Right renal pelvis (tissue), 4 donors: ENCODE data around the gene CEMIP. TPM values are rescaled to one million over a fixed set of nuclear protein-coding genes. Genes with fewer than 3 reads are reported as not detected.

Experiments used
- DNase-seq, 4 donors: peaks; one replicate each; pipeline ENCODE4 v3.0.0-alpha.2; 2013; ENCODE audit warnings: low read depth in 4 of 4, low spot score in 3 of 4, missing footprints in 1 of 4
- polyA plus RNA-seq, 4 donors: library from polyadenylated mRNA; unstranded; fragments of 120-200 nt; gene quantifications; one replicate each; pipeline ENCODE4 v1.2.1, GENCODE V29; 2013; ENCODE audit not compliant: insufficient read length in 4 of 4

The CEMIP gene, protein sequence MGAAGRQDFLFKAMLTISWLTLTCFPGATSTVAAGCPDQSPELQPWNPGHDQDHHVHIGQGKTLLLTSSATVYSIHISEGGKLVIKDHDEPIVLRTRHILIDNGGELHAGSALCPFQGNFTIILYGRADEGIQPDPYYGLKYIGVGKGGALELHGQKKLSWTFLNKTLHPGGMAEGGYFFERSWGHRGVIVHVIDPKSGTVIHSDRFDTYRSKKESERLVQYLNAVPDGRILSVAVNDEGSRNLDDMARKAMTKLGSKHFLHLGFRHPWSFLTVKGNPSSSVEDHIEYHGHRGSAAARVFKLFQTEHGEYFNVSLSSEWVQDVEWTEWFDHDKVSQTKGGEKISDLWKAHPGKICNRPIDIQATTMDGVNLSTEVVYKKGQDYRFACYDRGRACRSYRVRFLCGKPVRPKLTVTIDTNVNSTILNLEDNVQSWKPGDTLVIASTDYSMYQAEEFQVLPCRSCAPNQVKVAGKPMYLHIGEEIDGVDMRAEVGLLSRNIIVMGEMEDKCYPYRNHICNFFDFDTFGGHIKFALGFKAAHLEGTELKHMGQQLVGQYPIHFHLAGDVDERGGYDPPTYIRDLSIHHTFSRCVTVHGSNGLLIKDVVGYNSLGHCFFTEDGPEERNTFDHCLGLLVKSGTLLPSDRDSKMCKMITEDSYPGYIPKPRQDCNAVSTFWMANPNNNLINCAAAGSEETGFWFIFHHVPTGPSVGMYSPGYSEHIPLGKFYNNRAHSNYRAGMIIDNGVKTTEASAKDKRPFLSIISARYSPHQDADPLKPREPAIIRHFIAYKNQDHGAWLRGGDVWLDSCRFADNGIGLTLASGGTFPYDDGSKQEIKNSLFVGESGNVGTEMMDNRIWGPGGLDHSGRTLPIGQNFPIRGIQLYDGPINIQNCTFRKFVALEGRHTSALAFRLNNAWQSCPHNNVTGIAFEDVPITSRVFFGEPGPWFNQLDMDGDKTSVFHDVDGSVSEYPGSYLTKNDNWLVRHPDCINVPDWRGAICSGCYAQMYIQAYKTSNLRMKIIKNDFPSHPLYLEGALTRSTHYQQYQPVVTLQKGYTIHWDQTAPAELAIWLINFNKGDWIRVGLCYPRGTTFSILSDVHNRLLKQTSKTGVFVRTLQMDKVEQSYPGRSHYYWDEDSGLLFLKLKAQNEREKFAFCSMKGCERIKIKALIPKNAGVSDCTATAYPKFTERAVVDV (N-terminal part only)
- polyA plus RNA-seq: 1 to 10 TPM; 1.6 to 4.0 (median 3.0) TPM

DNA sequence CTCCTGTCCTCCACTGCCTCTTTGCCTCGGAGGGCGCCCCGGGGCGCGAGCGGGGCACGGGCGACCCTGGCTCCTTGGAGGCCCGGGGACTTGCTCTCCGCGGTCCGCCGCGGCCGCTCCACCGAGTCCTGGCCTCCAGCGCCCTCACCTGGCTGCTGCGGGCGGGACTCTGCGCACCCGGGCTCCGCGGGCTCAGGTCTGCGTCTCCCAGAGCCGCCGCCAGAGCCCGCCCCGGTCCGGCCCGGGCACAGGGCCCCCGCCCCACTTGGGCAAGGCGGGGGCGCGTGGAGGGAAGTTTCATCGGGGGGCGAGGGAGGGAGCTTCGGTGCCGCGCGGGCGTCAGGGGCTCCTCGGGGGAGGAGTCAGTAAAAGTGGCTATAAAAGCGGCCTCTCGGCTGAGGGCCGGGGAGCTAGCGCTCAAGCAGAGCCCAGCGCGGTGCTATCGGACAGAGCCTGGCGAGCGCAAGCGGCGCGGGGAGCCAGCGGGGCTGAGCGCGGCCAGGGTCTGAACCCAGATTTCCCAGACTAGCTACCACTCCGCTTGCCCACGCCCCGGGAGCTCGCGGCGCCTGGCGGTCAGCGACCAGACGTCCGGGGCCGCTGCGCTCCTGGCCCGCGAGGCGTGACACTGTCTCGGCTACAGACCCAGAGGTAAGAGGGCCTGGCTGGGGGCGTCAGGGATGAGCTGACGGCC lies at the start of gene CEMIP:
Gene CEMIP (plus strand): TSS at position 407 of the 694 bp plus-strand sequence. CDS start 94,510 bp downstream, outside the sequence.
- peak; percentile 44 to 69 (median 57) for DNase-seq

DNA sequence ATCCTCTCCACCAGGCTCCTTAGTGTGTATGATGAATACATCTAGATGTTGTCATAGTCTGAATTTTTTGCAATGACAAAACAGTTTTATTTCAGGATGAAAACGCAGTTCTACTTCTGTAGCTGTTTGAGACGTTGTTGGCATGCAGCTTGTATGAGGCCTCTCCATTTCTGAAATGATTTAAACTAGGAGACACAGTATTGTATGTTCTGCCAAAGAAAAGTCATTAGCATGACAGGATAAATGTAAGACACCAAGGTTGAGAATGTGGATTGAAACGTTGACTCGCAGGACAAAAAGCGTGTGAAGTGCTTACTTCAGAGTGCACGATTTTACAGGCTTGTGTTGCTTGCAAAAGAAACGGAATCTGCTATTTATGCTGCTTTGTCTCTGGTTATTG lies 48.8 kb upstream of the CEMIP start:
- no peak for DNase-seq

DNA sequence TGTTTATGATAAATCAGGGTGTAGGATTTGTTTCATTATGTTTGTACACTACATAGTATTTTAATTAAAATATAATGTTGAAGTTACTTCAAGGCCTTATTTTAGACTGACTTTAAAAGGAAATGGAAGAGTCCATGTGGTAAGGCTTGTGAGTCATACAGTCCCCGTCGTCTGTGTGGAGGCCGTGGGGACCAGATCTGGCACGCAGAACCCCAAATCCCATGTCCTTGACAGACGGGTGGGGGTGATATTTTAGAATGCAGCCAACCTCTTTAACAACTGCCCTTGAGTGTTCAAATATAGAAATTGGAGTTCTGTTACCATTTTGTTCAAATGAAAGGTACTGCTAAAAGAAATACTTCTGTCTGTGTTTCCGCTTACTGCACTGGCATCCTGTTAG lies 48.2 kb upstream of the CEMIP start:
- no peak for DNase-seq

DNA sequence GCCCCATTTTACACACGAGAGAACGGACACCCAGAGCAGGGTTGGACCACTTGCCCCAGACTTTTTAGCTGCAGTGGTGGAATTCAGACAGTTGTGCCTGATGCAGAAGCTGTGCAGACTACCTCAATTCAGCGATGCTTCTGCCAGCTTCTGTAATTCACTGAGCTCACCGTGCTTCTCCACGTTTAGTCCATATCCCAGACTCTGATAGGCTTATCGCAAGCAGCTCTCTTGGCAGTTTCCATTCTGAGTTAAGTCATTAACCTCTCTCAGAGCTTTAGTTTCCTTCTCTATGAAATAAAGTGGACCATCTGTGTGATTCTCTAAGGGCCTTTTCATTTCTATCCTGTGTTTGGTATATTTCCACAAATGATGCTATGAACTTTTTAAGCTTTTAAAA lies 47.0 kb upstream of the CEMIP start:
- DNase-seq: no peak

DNA sequence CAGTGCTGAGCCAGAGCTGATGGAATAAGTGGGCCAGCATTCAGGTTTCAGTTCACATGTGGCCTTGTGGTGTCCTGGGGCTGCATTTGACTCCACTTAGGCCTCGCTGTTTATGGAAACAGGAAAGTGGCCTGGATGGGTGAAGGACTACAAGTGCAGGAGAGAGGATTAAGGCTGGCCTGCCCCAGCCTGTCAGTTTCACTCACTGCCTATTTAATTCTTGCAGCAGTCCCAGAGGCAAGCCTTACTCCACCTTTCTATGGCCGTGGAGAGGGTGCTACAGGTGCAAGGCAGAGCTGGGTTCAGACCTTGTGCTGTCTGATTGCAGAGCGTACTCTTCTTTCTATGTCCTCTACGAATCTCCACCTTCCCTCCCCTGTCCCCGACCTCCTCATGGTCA lies 46.4 kb upstream of the CEMIP start:
- DNase-seq: no peak

DNA sequence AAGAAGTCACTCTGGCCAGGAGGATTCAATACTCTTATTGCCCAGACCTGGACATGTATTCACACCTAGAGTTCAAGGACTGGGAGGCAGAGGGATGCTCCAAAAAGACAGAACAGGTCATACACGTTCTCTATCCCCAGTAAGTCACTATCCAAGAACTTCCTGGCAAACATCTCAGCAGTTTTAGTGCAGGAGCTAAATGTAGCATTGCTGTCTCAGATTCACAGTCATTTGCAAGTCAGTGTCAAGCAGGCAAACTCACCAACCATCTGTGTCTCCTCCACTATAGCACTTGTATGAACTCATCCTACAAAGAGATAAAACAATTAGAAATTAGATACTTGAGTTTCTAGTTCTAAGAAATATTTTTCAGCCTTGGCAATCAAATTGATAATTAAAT lies 45.7 kb upstream of the CEMIP start:
- DNase-seq: no peak

DNA sequence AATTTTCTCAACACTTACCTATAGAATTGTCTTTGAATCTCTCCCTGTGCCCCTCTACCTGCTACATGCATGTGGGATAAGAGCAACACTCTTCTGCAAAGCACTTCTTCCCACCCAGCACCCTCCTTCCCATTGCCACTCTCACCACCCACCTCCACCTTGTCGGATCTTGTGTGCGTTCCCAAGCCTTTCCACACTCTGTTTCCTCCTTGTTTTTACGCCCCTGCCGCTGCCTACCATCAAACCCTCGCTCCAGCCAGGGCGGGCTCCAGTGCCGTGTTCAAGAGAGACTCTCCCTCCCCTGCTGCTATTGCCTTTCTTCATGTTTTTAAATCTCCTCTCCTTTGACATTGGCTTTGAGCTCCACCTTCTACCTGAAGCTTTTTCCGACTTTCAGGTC lies 43.8 kb upstream of the CEMIP start:
- no peak for DNase-seq

DNA sequence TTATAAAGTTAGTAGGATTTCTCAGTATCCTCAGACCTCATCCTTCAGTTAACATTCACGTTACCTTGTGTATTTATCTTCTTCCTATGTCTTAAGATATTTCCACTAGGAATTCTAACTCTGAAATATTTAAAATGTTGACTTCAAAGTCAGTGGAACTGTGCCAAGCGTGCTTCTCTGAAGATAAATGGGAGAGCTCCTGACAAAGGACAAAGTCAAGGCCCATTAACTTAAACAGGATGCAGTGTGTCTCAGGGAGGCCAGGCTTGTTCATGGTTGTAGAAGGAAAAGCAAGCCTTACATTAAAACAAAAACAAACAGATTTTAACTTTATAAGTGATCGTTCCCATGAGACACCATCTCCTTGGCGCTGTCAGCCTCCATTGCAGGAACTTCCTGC lies 42.6 kb upstream of the CEMIP start:
- peak; percentile 37 to 75 (median 58) for DNase-seq

DNA sequence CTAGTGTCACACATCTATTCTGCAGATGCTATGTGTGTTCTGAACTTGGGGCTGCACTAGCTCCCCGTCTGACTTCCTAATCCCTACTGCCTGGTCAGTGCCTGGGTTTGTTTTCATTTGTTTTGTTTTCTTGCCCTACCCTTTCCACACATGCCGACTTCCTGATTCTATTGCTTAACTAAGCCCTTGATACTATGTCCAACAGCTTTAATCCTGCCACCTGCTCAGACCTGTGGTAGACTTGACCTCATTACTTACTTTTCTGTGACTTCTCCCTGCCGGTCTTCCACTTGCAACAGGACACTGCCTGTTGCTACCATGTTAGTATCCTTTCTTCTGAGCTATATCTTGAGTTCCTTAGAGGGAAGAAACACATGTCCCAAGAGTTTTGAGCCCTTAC lies 39.3 kb upstream of the CEMIP start:
- no peak for DNase-seq

DNA sequence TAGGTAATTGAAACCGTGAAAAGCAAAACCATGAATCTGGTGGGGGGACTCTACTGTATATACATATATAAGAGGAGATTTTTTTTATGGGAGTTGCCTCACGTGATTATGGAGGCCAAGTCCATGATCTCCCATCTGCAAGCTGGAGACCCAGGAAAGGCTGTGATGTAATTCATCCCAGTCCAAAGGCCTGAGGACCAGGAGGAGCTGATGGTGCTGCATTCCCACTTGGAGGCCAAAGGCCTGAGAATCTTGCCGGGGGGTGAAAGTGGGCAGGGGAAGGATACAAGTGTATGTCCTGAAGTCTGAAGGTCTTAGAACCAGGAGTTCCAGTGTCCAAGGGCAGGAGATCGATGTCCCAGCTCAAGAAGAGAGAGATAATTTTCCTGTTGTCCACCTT lies 37.1 kb upstream of the CEMIP start:
- DNase-seq: no peak

DNA sequence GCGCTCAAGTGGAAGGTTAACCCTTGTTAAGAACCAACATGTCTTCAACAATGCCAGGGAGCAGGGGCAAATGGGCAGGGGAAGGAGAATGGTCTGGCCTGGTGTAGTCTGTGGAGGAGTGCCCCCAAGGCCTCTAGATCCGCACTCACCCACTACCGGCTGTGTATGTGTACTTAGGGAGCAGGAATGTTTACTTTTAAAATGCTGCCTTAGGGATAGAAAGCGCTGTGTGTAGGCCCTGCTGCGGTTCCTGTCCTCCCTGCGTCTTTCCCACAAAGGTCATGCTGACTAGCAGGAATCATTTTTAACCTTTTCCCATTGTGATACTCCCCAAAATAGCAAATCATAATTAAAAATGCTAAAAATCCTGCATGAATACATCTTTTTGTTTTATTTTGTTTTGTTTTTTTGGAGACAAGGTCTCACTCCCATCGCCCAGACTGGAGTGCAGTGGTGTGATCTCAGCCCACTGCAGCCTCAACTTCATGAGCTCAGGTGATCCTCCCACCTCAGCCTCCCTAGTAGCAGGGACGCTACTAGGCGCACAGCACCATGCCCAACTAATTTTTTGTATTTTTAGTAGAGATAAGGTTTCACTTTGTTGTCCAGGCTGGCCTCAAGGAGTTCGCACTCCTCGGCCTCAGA lies 35.9 kb upstream of the CEMIP start:
- DNase-seq: no peak

DNA sequence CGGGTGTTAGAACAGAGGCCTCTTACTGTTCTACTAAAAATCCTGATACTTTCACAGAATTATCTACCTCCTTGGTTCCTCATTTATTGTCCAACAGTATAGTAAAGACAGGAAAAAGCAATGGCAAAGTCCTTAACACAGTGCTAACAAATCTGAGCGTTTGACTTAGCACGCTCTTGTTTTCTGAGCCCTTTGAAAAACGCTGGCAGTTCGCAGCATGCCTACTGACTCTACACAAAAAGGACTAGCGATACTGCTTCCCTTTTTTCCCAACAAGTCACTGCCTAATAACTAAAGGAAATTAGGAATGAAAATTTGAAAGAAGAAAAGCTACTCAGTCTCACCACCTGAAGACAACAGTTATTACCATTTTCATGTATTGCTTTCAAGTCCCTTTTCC lies 34.8 kb upstream of the CEMIP start:
- DNase-seq: no peak

DNA sequence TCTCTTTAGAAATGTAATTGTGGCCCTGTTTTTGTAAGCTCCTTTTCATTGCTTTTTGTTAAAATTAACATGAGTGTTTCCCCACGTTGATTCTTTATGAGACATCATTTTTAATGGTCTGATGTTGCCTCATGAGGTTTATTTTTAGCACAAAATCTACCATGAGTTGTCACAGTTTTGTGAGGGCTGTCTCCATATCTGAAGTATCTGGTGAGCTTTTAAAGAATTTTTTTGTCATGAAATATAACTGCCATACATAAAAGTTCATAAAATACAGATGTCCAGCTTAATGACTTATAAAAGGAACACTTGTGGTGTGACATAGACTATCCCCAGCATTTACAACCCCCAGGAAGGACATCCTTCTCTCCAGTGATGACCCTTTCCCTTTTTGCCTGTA lies 34.3 kb upstream of the CEMIP start:
- no peak for DNase-seq

DNA sequence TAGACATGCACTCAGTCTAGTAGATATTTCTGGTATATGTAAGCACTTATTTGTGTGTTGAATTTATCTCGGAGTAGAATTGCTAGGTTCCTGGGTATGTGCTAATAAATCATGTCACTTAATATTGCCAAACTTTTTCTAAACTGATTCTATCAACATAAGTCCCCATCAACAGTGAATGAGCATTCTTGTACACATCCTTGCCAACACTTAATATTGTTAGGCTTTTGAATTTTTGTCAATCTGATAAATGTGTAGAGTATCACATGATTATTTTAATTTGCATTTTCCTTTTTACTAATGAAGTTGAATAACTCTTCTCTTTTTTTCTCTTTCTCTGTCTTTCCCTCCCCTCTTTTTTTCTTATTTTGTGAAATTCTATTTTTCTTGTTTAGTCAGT lies 33.3 kb upstream of the CEMIP start:
- no peak for DNase-seq

DNA sequence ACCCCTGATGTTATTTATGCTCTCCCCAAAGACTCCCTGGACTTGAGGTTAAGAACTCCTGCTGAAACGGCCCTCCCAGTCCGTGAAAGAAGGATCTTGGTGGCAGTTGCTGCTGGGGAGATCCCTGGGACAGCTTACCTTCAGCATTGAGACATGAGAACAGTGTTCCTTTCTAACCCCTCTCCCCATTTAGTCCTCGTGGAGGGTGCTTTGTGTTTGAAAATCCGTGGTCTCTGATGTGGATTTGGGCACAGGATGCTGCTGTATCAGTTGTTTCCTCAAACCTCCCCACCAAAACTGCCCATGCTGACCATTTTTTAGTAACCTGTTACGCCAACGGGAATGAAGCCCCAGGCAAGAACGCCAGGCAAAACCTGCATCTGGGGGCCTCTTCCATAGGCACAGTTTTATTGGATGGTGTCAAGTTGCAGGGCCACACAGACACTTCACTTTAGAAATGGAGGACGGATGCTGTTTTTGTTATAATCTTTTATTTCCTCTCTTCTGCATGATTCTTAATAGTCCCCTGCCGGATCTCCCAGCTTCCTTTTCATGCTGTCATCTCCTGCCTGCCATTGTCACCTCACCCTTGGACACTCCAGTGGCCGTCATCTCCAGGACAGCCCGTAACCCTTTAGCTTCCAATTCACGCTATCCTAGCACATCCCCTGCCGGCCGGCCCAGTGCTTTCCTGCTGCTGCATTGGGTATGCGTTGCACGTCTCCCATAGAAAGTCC lies 31.7 kb upstream of the CEMIP start:
- DNase-seq: no peak

DNA sequence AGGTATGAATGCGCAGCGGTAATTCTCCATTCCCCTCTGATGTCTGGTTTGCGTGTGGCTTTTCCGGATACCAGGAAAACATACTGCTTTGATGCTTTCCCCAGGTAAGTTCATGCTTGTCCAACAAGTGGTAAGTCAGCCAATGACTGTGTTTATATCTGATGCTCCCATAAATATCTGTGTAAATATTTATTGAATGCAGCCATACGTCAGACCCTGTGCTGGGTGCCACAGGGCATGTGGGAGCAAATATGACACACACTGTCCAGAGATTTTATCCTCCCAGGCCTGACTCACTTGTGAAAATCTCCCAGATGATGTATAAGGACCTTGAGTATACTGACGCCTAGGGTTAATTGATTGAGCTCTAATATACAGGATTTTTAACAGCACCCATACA lies 29.6 kb upstream of the CEMIP start:
- DNase-seq: no peak

DNA sequence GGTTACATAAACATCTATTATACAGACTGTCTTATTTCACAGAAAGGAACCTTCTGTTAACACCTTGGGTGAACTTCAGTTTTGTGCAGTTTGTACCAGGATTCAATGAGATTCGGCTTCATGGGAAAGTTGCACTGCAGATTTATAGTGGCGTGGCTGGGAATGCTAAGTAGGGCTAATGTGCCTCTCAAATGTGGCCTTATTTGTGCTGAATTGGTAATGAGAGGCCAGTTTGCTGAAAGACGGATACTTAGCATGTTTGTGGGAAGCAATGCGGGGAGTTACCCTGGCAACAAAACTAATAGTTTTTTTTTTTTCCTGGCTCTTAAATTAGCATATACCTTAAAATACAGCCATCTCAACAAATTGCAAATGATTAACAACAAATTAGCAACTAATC lies 28.6 kb upstream of the CEMIP start:
- peak in 1 of 4 donors; percentile 38 for DNase-seq

DNA sequence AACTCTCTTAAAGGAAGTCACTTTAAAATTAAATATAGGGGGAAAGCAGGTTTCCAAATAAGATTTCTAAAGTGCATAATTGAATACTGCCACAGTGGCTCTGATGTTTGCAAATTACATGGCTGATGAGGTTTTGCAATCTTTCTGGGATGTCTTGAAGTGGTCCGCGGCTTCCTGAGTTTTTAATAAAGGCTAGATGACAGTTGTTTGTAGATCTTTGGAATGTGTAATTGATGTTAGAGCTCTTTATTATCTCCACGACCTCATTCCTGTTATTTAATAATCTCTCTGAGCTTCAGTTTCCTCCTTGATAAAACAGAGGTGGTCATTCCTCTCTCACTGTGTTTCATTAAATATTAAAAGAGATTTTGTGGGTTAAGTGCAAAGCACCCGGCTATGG lies 27.0 kb upstream of the CEMIP start:
- DNase-seq: no peak

DNA sequence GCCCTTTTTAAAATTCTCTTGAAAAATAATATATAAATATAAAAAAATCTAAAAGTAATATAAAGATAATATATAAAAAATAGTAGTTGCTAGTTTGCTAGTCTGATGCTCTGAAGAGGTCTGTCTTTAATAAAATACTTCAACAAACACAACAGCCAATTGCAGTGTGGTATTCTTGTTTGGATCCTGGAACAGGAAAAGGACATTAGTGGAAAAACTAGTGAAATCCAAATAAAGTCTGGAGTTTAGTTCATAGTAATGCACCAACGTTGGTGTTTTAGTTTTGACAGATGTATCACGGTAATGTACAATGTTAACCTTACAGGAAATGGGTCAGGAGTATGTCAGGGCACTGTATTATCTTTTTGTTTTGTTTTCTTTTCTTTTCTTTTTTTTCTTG lies 26.0 kb upstream of the CEMIP start:
- DNase-seq: no peak
